Measurements from ENCODE around the gene APC.
A peak's percentile ranks its signal among the peaks of the same experiment; 100 is the strongest.
"Not testable (repeated sequence)": the region's sequence is repeated elsewhere in the genome, so short reads cannot be mapped to it uniquely, and the experiment has no call there.

Gene APC

GRCh38 chr5:112848116-112848811 is 110.6 kb downstream of the APC start:
- H3K4me2 ChIP-seq (ENCODE audit: low read length) = peak overlapping the region; percentile 54

GRCh38 chr5:112849912-112850311 is 112.2 kb downstream of the APC start:
- Histone ChIP-seq H3K36me3 (replicated peaks; ENCODE audit: low read depth, low read length) (no peaks in the 10 kb centered on the region), H4K20me1 (ENCODE audit: insufficient read depth, low read length) (no peaks in the 10 kb centered on the region), H3K27me3 (ENCODE audit: low read depth, low read length) (no peaks in the 10 kb centered on the region), H3K27ac (ENCODE audit: low read length) (no peak overlapping the region), H3K79me2 (ENCODE audit: low read length) (no peaks in the 10 kb centered on the region), H3K9me3 (ENCODE audit: insufficient read depth, low read length) (peaks cover 3% of the 10 kb centered on the region; the same call in 1 of the 2 replicates), H3K4me1 (ENCODE audit: low read length) (peaks cover 15% of the 10 kb centered on the region), H3K4me2 (ENCODE audit: low read length) (no peak overlapping the region), H3K9ac (ENCODE audit: low read length) (no peak overlapping the region), H3K4me3 (ENCODE audit: low read length) (no peak overlapping the region), H2AFZ (ENCODE audit: low read depth, low read length) (no peak overlapping the region)
- no peak for TF ChIP-seq EZH2phosphoT487 (IDR thresholded peaks at IDR 0.05; ENCODE audit: low read depth)
- no peak for TF ChIP-seq CTCF (IDR thresholded peaks at IDR 0.05; ENCODE audit: low read depth, low read length)

More at GRCh38 chr5:112848116-112848811, 110.6 kb downstream of the APC start:
- Histone ChIP-seq H3K27me3 (ENCODE audit: low read depth, low read length) (no peaks in the 10 kb centered on the region), H4K20me1 (ENCODE audit: insufficient read depth, low read length) (no peaks in the 10 kb centered on the region), H3K27ac (ENCODE audit: low read length) (peak overlapping the region; percentile 30), H3K36me3 (replicated peaks; ENCODE audit: low read depth, low read length) (no peaks in the 10 kb centered on the region), H3K9me3 (ENCODE audit: insufficient read depth, low read length) (no peaks in the 10 kb centered on the region), H3K4me1 (ENCODE audit: low read length) (peaks cover 18% of the 10 kb centered on the region), H3K79me2 (ENCODE audit: low read length) (no peaks in the 10 kb centered on the region), H3K4me3 (ENCODE audit: low read length) (peak overlapping the region; percentile 25; the same call in 1 of the 2 replicates), H3K9ac (ENCODE audit: low read length) (no peak overlapping the region), H2AFZ (ENCODE audit: low read depth, low read length) (peak overlapping the region; percentile 25; the same call in 1 of the 2 replicates)
- no peak for TF ChIP-seq EZH2phosphoT487 (IDR thresholded peaks at IDR 0.05; ENCODE audit: low read depth)
- TF ChIP-seq CTCF (IDR thresholded peaks at IDR 0.05; ENCODE audit: low read depth, low read length) = peak; percentile 49

GRCh38 chr5:112854651-112855050 is 117.0 kb downstream of the APC start:
- Histone ChIP-seq H3K27me3 (ENCODE audit: low read depth, low read length) (no peaks in the 10 kb centered on the region), H3K79me2 (ENCODE audit: low read length) (no peaks in the 10 kb centered on the region), H2AFZ (ENCODE audit: low read depth, low read length) (no peak overlapping the region), H3K4me1 (ENCODE audit: low read length) (0 out of 2 replicates have a peak, but pooled peaks cover 2% of the 10 kb centered on the region), H3K9ac (ENCODE audit: low read length) (no peak overlapping the region), H3K4me2 (ENCODE audit: low read length) (no peak overlapping the region), H4K20me1 (ENCODE audit: insufficient read depth, low read length) (no peaks in the 10 kb centered on the region), H3K27ac (ENCODE audit: low read length) (no peak overlapping the region), H3K9me3 (ENCODE audit: insufficient read depth, low read length) (peaks cover 3% of the 10 kb centered on the region; the same call in 1 of the 2 replicates), H3K36me3 (replicated peaks; ENCODE audit: low read depth, low read length) (no peaks in the 10 kb centered on the region), H3K4me3 (ENCODE audit: low read length) (no peak overlapping the region)
- no peak for TF ChIP-seq CTCF (IDR thresholded peaks at IDR 0.05; ENCODE audit: low read depth, low read length)
- TF ChIP-seq EZH2phosphoT487 (IDR thresholded peaks at IDR 0.05; ENCODE audit: low read depth) = no peak

GRCh38 chr5:112857866-112858265 is 120.2 kb downstream of the APC start:
- H3K36me3 ChIP-seq (replicated peaks; ENCODE audit: low read depth, low read length) = peaks cover 5% of the 10 kb centered on the region
- peaks cover 13% of the 10 kb centered on the region for H3K4me1 ChIP-seq (ENCODE audit: low read length)
- no peak overlapping the region for H3K4me2 ChIP-seq (ENCODE audit: low read length)
- H3K79me2 ChIP-seq (ENCODE audit: low read length) = peaks cover 24% of the 10 kb centered on the region
- H3K27me3 ChIP-seq (ENCODE audit: low read depth, low read length) = no peaks in the 10 kb centered on the region
- no peak overlapping the region for H3K4me3 ChIP-seq (ENCODE audit: low read length)
- H2AFZ ChIP-seq (ENCODE audit: low read depth, low read length) = no peak overlapping the region
- H3K9me3 ChIP-seq (ENCODE audit: insufficient read depth, low read length) = peaks cover 3% of the 10 kb centered on the region; the same call in 1 of the 2 replicates
- no peaks in the 10 kb centered on the region for H4K20me1 ChIP-seq (ENCODE audit: insufficient read depth, low read length)
- H3K27ac ChIP-seq (ENCODE audit: low read length) = no peak overlapping the region
- no peak overlapping the region for H3K9ac ChIP-seq (ENCODE audit: low read length)
- no peak for TF ChIP-seq EZH2phosphoT487 (IDR thresholded peaks at IDR 0.05; ENCODE audit: low read depth)
- TF ChIP-seq CTCF (IDR thresholded peaks at IDR 0.05; ENCODE audit: low read depth, low read length) = no peak

- peak overlapping the region; percentile 100 for H3K4me2 ChIP-seq (ENCODE audit: low read length)
- peak overlapping the region; percentile 78 for H3K27ac ChIP-seq (ENCODE audit: low read length)
- peaks cover 43% of the 10 kb centered on the region for H3K79me2 ChIP-seq (ENCODE audit: low read length)
- not testable (repeated sequence) for H3K27me3 ChIP-seq (ENCODE audit: low read depth, low read length); H4K20me1 ChIP-seq (ENCODE audit: insufficient read depth, low read length); H3K9me3 ChIP-seq (ENCODE audit: insufficient read depth, low read length)
- H3K4me3 ChIP-seq (ENCODE audit: low read length) = peak overlapping the region; percentile 98
- H3K4me1 ChIP-seq (ENCODE audit: low read length) = peaks cover 15% of the 10 kb centered on the region
- peaks cover 18% of the 10 kb centered on the region for H3K36me3 ChIP-seq (replicated peaks; ENCODE audit: low read depth, low read length)
- H3K9ac ChIP-seq (ENCODE audit: low read length) = peak overlapping the region; percentile 92
- H2AFZ ChIP-seq (ENCODE audit: low read depth, low read length) = peak overlapping the region; percentile 96
Observed at GRCh38 chr5:112860571-112860928, 122.9 kb downstream of the APC start.
